GM12878 (cell line): ENCODE data around the gene GABRB2. TPM values are rescaled to one million over a fixed set of nuclear protein-coding genes. Genes with fewer than 3 reads are reported as not detected.
"Not testable (repeated sequence)": the region's sequence is repeated elsewhere in the genome, so short reads cannot be mapped to it uniquely, and the experiment has no call there.

Source experiments
- ATAC-seq: fragments of 200-7000 bp; cut with Tn5 transposase; 3 replicates; pipeline ENCODE4 v1.9.1; 2020; ENCODE audit warnings: mild to moderate bottlenecking, moderate library complexity
- BruUV-seq: library from RNA; stranded (reverse); fragments of 400-500 nt; replicated peaks from 2 replicates; lab custom pipeline; 2021; lab: Mats Ljungman, UMichigan
- CTCF ChIA-PET: fragments of 300-600 bp; sonication (Branson Sonifier 250); formaldehyde crosslinking; extraction: SDS; loops from one replicate; lab custom pipeline; 2021; ENCODE audit warnings: inconsistent platforms; lab: Yijun Ruan, JAX
- POLR2A ChIA-PET: fragments of 350-600 bp; formaldehyde crosslinking; extraction: SDS; loops from one replicate; lab custom pipeline; 2021; ENCODE audit warnings: inconsistent platforms; lab: Charles Lee
- RAD21 ChIA-PET: fragments of 300-600 bp; sonication (Branson Sonifier 250); formaldehyde crosslinking; loops from one replicate; lab custom pipeline; 2023; ENCODE audit warnings: antibody characterized with exemption; ENCODE audit not compliant: unreplicated experiment; lab: Charles Lee
- SMC1A ChIA-PET: fragments of 300-600 bp; sonication (Branson Sonifier 250); formaldehyde crosslinking; loops from one replicate; lab custom pipeline; 2023; ENCODE audit not compliant: unreplicated experiment, uncharacterized antibody; lab: Charles Lee
- DNase-seq: peaks from one replicate; pipeline ENCODE4 v3.0.0-alpha.2; 2011; ENCODE audit warnings: low read depth, low spot score
- FAIRE-seq: peaks from 3 replicates; lab custom pipeline; 2011; peaks lifted over from hg19 to GRCh38; lab: Jason Lieb, UNC
- H2AFZ ChIP-seq: 2 replicates; pipeline ENCODE4 v1.6.0; 2011; ENCODE audit warnings: low read depth, low read length, control low read depth; ENCODE audit not compliant: control insufficient read depth
- H3K27ac ChIP-seq: 2 replicates; pipeline ENCODE4 v1.5.1; 2011; ENCODE audit warnings: control low read depth; ENCODE audit not compliant: control insufficient read depth, insufficient read depth
- H3K27me3 ChIP-seq, 2 experiments: replicated peaks in 1 of 2; 2 replicates each; pipeline versions ENCODE4 v1.6.0 to v1.6.1; 2011; ENCODE audit warnings: low read length in 1 of 2; ENCODE audit not compliant: control insufficient read depth in 2 of 2, insufficient read depth in 2 of 2
- H3K36me3 ChIP-seq, 2 experiments: 2 replicates each; pipeline ENCODE4 v1.5.1; 2011; ENCODE audit warnings: low read length in 1 of 2; ENCODE audit not compliant: control insufficient read depth in 2 of 2, insufficient read depth in 2 of 2
- H3K4me1 ChIP-seq: 2 replicates; pipeline ENCODE4 v1.6.1; 2011; ENCODE audit warnings: mild to moderate bottlenecking, low read length, moderate library complexity, mixed read lengths; ENCODE audit not compliant: control insufficient read depth, insufficient read depth
- H3K4me2 ChIP-seq: 2 replicates; pipeline ENCODE4 v1.6.0; 2011; ENCODE audit warnings: control low read depth; ENCODE audit not compliant: control insufficient read depth, insufficient read depth
- H3K4me3 ChIP-seq: fragments of 200-600 bp; sonication (generic); 2 replicates; pipeline ENCODE4 v1.5.1; 2016
- H3K79me2 ChIP-seq: 2 replicates; pipeline ENCODE4 v1.6.0; 2011; ENCODE audit warnings: low read length; ENCODE audit not compliant: control insufficient read depth, insufficient read depth
- H3K9ac ChIP-seq: 2 replicates; pipeline ENCODE4 v1.8.0; 2011; ENCODE audit warnings: low read length, control low read depth, mixed read lengths; ENCODE audit not compliant: control insufficient read depth, insufficient read depth
- H3K9me3 ChIP-seq: replicated peaks from 3 replicates; pipeline ENCODE4 v1.5.1; 2011; ENCODE audit warnings: mild to moderate bottlenecking, low read length; ENCODE audit not compliant: control insufficient read depth, insufficient read depth
- H4K20me1 ChIP-seq: 2 replicates; pipeline ENCODE4 v1.6.0; 2011; ENCODE audit not compliant: control insufficient read depth, insufficient read depth
- BACH1 ChIP-seq: fragments of 450-650 bp; IDR thresholded peaks from 2 replicates; pipeline ENCODE4 v1.6.1; 2017; ENCODE audit warnings: mild to moderate bottlenecking, borderline replicate concordance
- PAX8 ChIP-seq: fragments of 450-650 bp; IDR thresholded peaks from 2 replicates; pipeline ENCODE4 v1.6.1; 2017; ENCODE audit warnings: mild to moderate bottlenecking, moderate library complexity
- TBL1XR1 ChIP-seq: IDR thresholded peaks from 2 replicates; pipeline ENCODE4 v1.6.1; 2012; ENCODE audit warnings: low read depth, low read length, improper control_type of control experiment
- ZNF592 ChIP-seq: fragments of 450-650 bp; IDR thresholded peaks from 2 replicates; pipeline ENCODE4 v1.6.1; 2017; ENCODE audit warnings: mild to moderate bottlenecking, moderate library complexity
- WGBS: methylation state at CpG from one replicate; pipeline ENCODE4 v1.1.6; 2016; ENCODE audit warnings: low lambda C conversion rate; ENCODE audit not compliant: insufficient replicate concordance, insufficient coverage; ENCODE audit errors: missing lambda C conversion rate; 5-methylcytosine and 5-hydroxymethylcytosine counted together
- in situ Hi-C: fragments of 300-500 bp; cut with MboI; formaldehyde crosslinking; loops from 9 replicates; pipeline ENCODE4 v1.14.3; 2018; ENCODE audit warnings: mixed read lengths
- intact Hi-C: fragments of 100-400 bp; cut with micrococcal nuclease; formaldehyde crosslinking; loops from one replicate; pipeline ENCODE4 v1.14.2; 2022; ENCODE audit not compliant: unreplicated experiment
- polyA plus RNA-seq, 11 experiments: library from polyadenylated mRNA; depleted of rRNA in 4 of 11; unstranded in 6 of 11; stranded (reverse) in 5 of 11; fragments of >200 nt; fragmentation: Nextera tagmentation in 4 of 11; fragmentation: Illumina TruSeq in 1 of 11; extraction: Ambion mirVana in 4 of 11; extraction: Trizol in 1 of 11; gene quantifications; 1 replicate in 1 of 11; 2 replicates in 10 of 11; pipeline versions ENCODE4 v1.2.1 to v1.2.3, GENCODE V29; 2011 to 2016; ENCODE audit warnings: inconsistent platforms in 2 of 11, missing spikeins in 2 of 11, low read depth in 1 of 11
- total RNA-seq, 4 experiments: library from RNA; depleted of rRNA in 3 of 4; stranded (reverse); fragments of >200 nt in 3 of 4; fragmentation: Illumina TruSeq in 1 of 4; extraction: Trizol in 1 of 4; gene quantifications; 2 replicates each; pipeline versions ENCODE4 v1.2.1 to v1.2.3, GENCODE V29; 2013 to 2021

GABRB2 gene
- total and polyA plus RNA-seq, 10 of the 15 experiments (the other 5 are each of a cell fraction or from before 2014, with no cell fraction given): 0.12 to 0.85 (median 0.43) TPM

- intact Hi-C loops (no loop called here), in situ Hi-C loops (no loop called here)
- ChIA-PET SMC1A (interaction anchor here (1.4 kb wide), 1 partner anchor 39 kb away, joined by 4 read pairs; no protein-coding TSS in a partner anchor), CTCF (no interaction called here), RAD21 (no interaction called here), POLR2A (no interaction called here)
- no peak for DNase-seq
- H4K20me1 ChIP-seq: no peaks in the 10 kb centered on the region
- no peaks in the 10 kb centered on the region for H3K79me2 ChIP-seq
- no peak overlapping the region for H3K9ac ChIP-seq
- no peak overlapping the region; the same call in 1 of the 2 replicates for H2AFZ ChIP-seq
- no peak for FAIRE-seq
- H3K36me3 ChIP-seq: no peaks in the 10 kb centered on the region
- TF ChIP-seq BACH1 (no peak), TBL1XR1 (no peak), ZNF592 (no peak), PAX8 (no peak)
- peak; percentile 47; the same call in 2 of the 3 replicates for ATAC-seq
- no peak overlapping the region for H3K4me3 ChIP-seq
- no peak overlapping the region for H3K4me2 ChIP-seq
- H3K9me3 ChIP-seq: no peaks in the 10 kb centered on the region
- WGBS: 23% methylated on average over 2 of the region's 2 CpGs
- BruUV-seq: no TSS peak
- H3K4me1 ChIP-seq: no peaks in the 10 kb centered on the region
- H3K27ac ChIP-seq: no peak overlapping the region
- no peaks in the 10 kb centered on the region for H3K27me3 ChIP-seq
These were observed 289.6 kb downstream of the GABRB2 start for GRCh38 chr5:161256957-161257356.

GRCh38 chr5:161252955-161253354, 293.6 kb downstream of the GABRB2 start:
- H3K79me2 ChIP-seq, FAIRE-seq, BruUV-seq, H3K4me2 ChIP-seq, in situ Hi-C loops, H4K20me1 ChIP-seq, ATAC-seq, RAD21 ChIA-PET, POLR2A ChIA-PET, H2AFZ ChIP-seq, H3K9me3 ChIP-seq, CTCF ChIA-PET, H3K9ac ChIP-seq, H3K27me3 ChIP-seq, H3K4me1 ChIP-seq, DNase-seq, H3K4me3 ChIP-seq, H3K36me3 ChIP-seq, H3K27ac ChIP-seq, intact Hi-C loops: not testable (repeated sequence)
- SMC1A ChIA-PET: interaction anchor here (0.7 kb wide), 1 partner anchor 15 kb away, joined by 3 read pairs; no protein-coding TSS in a partner anchor
- 68% methylated on average over 3 of the region's 3 CpGs for WGBS
